NCI-H526 (cell line): ENCODE data around the gene TBX4.
"Not testable (repeated sequence)": the region's sequence is repeated elsewhere in the genome, so short reads cannot be mapped to it uniquely, and the experiment has no call there.

Experiments used
- DNase-seq, 2 experiments: peaks; one replicate each; lab custom pipeline; 2025; lab: John Stamatoyannopoulos, UW

The TBX4 gene

GRCh38 chr17:61498042-61498994 is 46.1 kb downstream of the TBX4 start:
- DNase-seq: no peak

GRCh38 chr17:61499632-61500031 is 47.4 kb downstream of the TBX4 start:
- no peak for DNase-seq

GRCh38 chr17:61500287-61500686 is 48.1 kb downstream of the TBX4 start:
- DNase-seq: no peak

GRCh38 chr17:61502292-61502691 is 50.1 kb downstream of the TBX4 start:
- no peak for DNase-seq

GRCh38 chr17:61503961-61504360 is 51.7 kb downstream of the TBX4 start:
- no peak for DNase-seq

- DNase-seq: no peak
These were observed 52.5 kb downstream of the TBX4 start for GRCh38 chr17:61504697-61505096.

- no peak for DNase-seq
These were observed 53.8 kb downstream of the TBX4 start for GRCh38 chr17:61505846-61506627.

- DNase-seq: no peak
These were observed 55.3 kb downstream of the TBX4 start for GRCh38 chr17:61507383-61508066.

- DNase-seq: no peak
These were observed 56.7 kb downstream of the TBX4 start for GRCh38 chr17:61508912-61509311.

GRCh38 chr17:61509454-61509853 is 57.2 kb downstream of the TBX4 start:
- DNase-seq: not testable (repeated sequence)

- DNase-seq: no peak
These were observed 58.0 kb downstream of the TBX4 start for GRCh38 chr17:61510237-61510636.

- DNase-seq: no peak
These were observed 58.8 kb downstream of the TBX4 start for GRCh38 chr17:61510991-61511390.

- no peak for DNase-seq
These were observed 59.4 kb downstream of the TBX4 start for GRCh38 chr17:61511480-61512182.

GRCh38 chr17:61514491-61514890 is 62.3 kb downstream of the TBX4 start:
- no peak for DNase-seq

- no peak for DNase-seq
These were observed 65.0 kb downstream of the TBX4 start for GRCh38 chr17:61517265-61517664.

- DNase-seq: no peak
These were observed 65.8 kb downstream of the TBX4 start for GRCh38 chr17:61517843-61518606.

GRCh38 chr17:61519139-61519538 is 66.9 kb downstream of the TBX4 start:
- DNase-seq: no peak

- peak; percentile 66 to 72 for DNase-seq
These were observed 67.7 kb downstream of the TBX4 start for GRCh38 chr17:61519754-61520440.

GRCh38 chr17:61520897-61521296 is 68.7 kb downstream of the TBX4 start:
- DNase-seq: no peak

GRCh38 chr17:61522088-61522487 is 69.9 kb downstream of the TBX4 start:
- no peak for DNase-seq
